RWPE2 (cell line): Measurements from ENCODE around the gene PRKAG2.
A peak's percentile ranks its signal among the peaks of the same experiment; 100 is the strongest.

Experiments used
- ATAC-seq: fragments of 200-7000 bp; cut with Tn5 transposase; 3 replicates; pipeline ENCODE4 v1.9.1; 2021; ENCODE audit warnings: low read depth
- DNase-seq: peaks from one replicate; pipeline ENCODE4 v3.0.0-alpha.2; 2020; ENCODE audit warnings: low spot score
- H3K27ac ChIP-seq: fragments of 450-650 bp; 2 replicates; pipeline ENCODE4 v1.5.1; 2017; ENCODE audit warnings: mild to moderate bottlenecking; ENCODE audit not compliant: poor library complexity, severe bottlenecking
- H3K27me3 ChIP-seq: fragments of 250-450 bp; sonication (Bioruptor Pico); 2 replicates; pipeline ENCODE4 v1.5.1; 2021; ENCODE audit warnings: mild to moderate bottlenecking, moderate library complexity; ENCODE audit not compliant: insufficient read depth, poor library complexity, severe bottlenecking
- H3K36me3 ChIP-seq: fragments of 250-450 bp; sonication (Bioruptor Pico); 2 replicates; pipeline ENCODE4 v1.5.1; 2020; ENCODE audit warnings: low read depth, mild to moderate bottlenecking, moderate library complexity
- H3K4me1 ChIP-seq: fragments of 250-450 bp; sonication (Bioruptor Pico); 2 replicates; pipeline ENCODE4 v1.5.1; 2021; ENCODE audit warnings: mild to moderate bottlenecking, moderate library complexity; ENCODE audit not compliant: insufficient read depth, poor library complexity, severe bottlenecking
- H3K4me3 ChIP-seq: fragments of 250-450 bp; sonication (Bioruptor Pico); 2 replicates; pipeline ENCODE4 v1.5.1; 2021; ENCODE audit warnings: mild to moderate bottlenecking, moderate library complexity; ENCODE audit not compliant: severe bottlenecking
- H3K9me3 ChIP-seq: fragments of 250-450 bp; sonication (Bioruptor Pico); 2 replicates; pipeline ENCODE4 v1.5.1; 2021; ENCODE audit warnings: mild to moderate bottlenecking, moderate library complexity; ENCODE audit not compliant: severe bottlenecking
- CTCF ChIP-seq: fragments of 450-650 bp; IDR thresholded peaks from one replicate; pipeline ENCODE4 v1.5.1; 2017; ENCODE audit warnings: mild to moderate bottlenecking, moderate library complexity; ENCODE audit not compliant: poor library complexity, severe bottlenecking

The PRKAG2 gene

GRCh38 chr7:151834271-151835035, 42.5 kb downstream of the PRKAG2 start:
- no peak overlapping the region for H3K27ac ChIP-seq
- H3K36me3 ChIP-seq: no peaks in the 10 kb centered on the region
- no peaks in the 10 kb centered on the region for H3K27me3 ChIP-seq
- no peak for ATAC-seq
- TF ChIP-seq CTCF: no peak
- H3K4me3 ChIP-seq: no peak overlapping the region
- DNase-seq: peak; percentile 30
- H3K9me3 ChIP-seq: no peaks in the 10 kb centered on the region
- H3K4me1 ChIP-seq: no peaks in the 10 kb centered on the region

DNA sequence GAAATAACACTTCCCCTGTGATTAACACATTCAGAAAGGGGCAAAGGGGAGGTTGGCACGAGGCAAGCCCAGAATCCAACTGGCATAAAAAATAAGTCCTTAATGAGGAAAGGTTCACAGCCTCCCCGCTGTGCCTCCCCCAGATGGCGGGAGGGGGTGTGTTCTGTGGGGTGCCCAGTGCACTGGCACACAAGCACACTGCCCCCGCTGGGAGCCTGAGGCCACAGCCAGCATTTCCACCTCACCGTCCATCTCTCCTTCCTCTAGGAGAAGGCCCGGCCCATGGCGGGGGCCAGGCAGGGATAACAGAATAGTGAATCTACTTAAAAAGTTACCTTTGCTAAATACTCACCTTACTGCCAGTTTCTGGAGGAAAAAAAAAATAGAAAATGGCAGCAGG, 43.2 kb downstream of the PRKAG2 start:
- Histone ChIP-seq H3K27me3 (no peaks in the 10 kb centered on the region), H3K4me3 (no peak overlapping the region), H3K9me3 (no peaks in the 10 kb centered on the region), H3K4me1 (no peaks in the 10 kb centered on the region), H3K27ac (no peak overlapping the region), H3K36me3 (no peaks in the 10 kb centered on the region)
- peak; percentile 29 for DNase-seq
- ATAC-seq: no peak
- no peak for TF ChIP-seq CTCF

GRCh38 chr7:151833213-151833651, 43.7 kb downstream of the PRKAG2 start:
- no peak for ATAC-seq
- Histone ChIP-seq H3K4me3 (no peak overlapping the region), H3K27me3 (no peaks in the 10 kb centered on the region)

DNA sequence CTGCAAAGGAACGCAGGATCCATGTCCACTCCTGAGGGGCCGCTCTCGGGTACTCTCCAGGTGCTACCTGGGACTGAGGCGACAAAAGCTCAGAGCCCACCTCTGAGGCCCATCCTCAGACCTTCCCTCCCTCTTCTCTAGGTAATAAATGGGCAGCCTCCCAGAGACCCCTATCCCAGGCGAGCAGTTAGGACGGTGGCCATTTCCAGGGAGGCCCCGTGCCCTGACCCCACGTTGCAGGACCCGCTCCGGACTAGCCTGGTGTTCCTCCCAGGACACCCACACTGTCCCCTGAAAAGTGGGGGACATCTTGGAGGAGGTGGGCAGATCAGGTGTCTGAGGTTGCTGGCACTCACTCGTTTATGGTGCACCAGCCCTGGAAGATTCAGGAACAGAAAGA, 44.3 kb downstream of the PRKAG2 start:
- H3K4me3 ChIP-seq: no peak overlapping the region
- no peak for ATAC-seq
- H3K36me3 ChIP-seq: no peaks in the 10 kb centered on the region

More at GRCh38 chr7:151833213-151833651, 43.7 kb downstream of the PRKAG2 start:
- Histone ChIP-seq H3K27ac (no peak overlapping the region), H3K9me3 (no peaks in the 10 kb centered on the region), H3K4me1 (no peaks in the 10 kb centered on the region), H3K36me3 (no peaks in the 10 kb centered on the region)
- no peak for TF ChIP-seq CTCF
- DNase-seq: peak; percentile 31

More for the DNA sequence above, 44.3 kb downstream of the PRKAG2 start:
- DNase-seq: peak; percentile 50
- Histone ChIP-seq H3K4me1 (no peaks in the 10 kb centered on the region), H3K9me3 (no peaks in the 10 kb centered on the region), H3K27me3 (no peaks in the 10 kb centered on the region), H3K27ac (no peak overlapping the region)
- TF ChIP-seq CTCF: no peak
